ENCODE measurements around the gene USPL1.

DNA sequence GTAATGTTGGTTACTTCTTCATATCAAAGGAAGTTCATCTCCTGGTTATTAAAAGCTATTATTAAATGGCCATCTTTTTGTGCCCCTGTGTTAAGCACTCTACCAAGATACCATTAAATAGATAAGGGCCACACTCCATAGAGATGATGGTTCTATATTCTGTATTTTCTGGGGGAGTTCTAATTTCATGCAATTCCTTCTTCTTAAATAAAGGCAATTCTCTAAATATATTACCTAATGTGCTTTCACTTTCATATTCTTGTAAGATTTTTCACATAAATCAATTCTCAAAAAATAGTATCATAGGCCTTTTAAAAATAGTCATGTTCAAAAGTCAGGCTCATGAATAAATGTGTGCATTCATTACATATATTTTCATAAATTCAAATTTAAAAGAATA, 47.0 kb upstream of the USPL1 start:
- TF ChIP-seq RAD21 (conservative IDR thresholded peaks at IDR 0.05) (no peak), EP300 (conservative IDR thresholded peaks at IDR 0.05; ENCODE audit: poor library complexity, severe bottlenecking) (no peak), CTCF (IDR thresholded peaks at IDR 0.05; ENCODE audit: poor library complexity, severe bottlenecking) (no peak), MXI1 (conservative IDR thresholded peaks at IDR 0.05; ENCODE audit: poor library complexity, severe bottlenecking) (no peak), EZH2 (IDR thresholded peaks at IDR 0.05; ENCODE audit: borderline replicate concordance, insufficient read depth, low read length, poor library complexity, severe bottlenecking) (no peak), POLR2AphosphoS5 (IDR thresholded peaks at IDR 0.05) (no peak), SMC3 (conservative IDR thresholded peaks at IDR 0.05; ENCODE audit: poor library complexity) (no peak), TAF1 (IDR thresholded peaks at IDR 0.05; ENCODE audit: low read depth) (no peak)
- TF ChIP-seq, protein P1, sequence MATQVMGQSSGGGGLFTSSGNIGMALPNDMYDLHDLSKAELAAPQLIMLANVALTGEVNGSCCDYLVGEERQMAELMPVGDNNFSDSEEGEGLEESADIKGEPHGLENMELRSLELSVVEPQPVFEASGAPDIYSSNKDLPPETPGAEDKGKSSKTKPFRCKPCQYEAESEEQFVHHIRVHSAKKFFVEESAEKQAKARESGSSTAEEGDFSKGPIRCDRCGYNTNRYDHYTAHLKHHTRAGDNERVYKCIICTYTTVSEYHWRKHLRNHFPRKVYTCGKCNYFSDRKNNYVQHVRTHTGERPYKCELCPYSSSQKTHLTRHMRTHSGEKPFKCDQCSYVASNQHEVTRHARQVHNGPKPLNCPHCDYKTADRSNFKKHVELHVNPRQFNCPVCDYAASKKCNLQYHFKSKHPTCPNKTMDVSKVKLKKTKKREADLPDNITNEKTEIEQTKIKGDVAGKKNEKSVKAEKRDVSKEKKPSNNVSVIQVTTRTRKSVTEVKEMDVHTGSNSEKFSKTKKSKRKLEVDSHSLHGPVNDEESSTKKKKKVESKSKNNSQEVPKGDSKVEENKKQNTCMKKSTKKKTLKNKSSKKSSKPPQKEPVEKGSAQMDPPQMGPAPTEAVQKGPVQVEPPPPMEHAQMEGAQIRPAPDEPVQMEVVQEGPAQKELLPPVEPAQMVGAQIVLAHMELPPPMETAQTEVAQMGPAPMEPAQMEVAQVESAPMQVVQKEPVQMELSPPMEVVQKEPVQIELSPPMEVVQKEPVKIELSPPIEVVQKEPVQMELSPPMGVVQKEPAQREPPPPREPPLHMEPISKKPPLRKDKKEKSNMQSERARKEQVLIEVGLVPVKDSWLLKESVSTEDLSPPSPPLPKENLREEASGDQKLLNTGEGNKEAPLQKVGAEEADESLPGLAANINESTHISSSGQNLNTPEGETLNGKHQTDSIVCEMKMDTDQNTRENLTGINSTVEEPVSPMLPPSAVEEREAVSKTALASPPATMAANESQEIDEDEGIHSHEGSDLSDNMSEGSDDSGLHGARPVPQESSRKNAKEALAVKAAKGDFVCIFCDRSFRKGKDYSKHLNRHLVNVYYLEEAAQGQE (IDR thresholded peaks at IDR 0.05; ENCODE audit: borderline replicate concordance) = no peak

Measured in neural cell (in vitro differentiated cells).